NCI-H2196 treated with DMSO at 0.1 percent for 48 hours (cell line): Measurements from ENCODE around the gene FRMD4B.
"Not testable (repeated sequence)": the region's sequence is repeated elsewhere in the genome, so short reads cannot be mapped to it uniquely, and the experiment has no call there.

Source experiments
- DNase-seq: peaks from one replicate; lab custom pipeline; 2025; ENCODE audit not compliant: unreplicated experiment; lab: John Stamatoyannopoulos, UW

The FRMD4B gene

DNA sequence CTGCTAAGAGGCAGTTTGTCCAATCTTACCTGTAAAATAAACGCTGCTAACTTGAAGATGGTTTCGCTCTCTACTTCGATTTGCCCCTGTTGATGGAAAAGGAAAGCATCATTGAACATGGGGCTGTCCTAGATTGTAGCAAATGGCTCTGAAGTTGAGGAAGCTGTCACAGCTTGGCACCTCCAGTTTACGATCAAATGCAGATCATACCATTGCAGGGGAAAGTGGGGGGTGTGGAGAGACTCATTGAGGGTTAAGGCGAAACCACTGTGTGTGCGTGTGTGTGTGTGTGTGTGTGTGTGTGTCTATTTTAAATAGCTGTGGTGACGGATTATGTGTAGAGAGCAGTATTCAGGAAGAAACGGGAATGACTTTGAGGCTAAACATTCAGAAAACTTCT lies 135.9 kb downstream of the FRMD4B start:
- DNase-seq = no peak

DNA sequence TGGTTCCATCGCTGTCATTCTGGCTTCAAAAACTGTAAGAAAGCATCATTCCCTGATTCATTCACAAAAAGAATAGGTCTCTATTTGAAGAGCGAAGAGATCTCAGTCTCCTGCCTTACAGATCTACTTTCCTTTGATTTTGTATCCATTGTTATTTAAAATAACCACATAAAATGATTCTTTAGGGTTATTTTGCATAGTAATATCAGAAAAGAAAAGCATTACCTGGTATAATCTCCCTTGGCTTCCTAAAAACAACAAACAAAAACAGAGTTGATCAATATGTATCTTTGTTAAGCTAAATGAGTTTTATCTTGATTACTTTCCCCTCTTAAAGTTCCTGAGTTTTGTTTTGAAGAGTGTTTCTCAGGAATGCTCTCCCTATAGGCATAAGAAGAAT lies 136.9 kb downstream of the FRMD4B start:
- DNase-seq = no peak

DNA sequence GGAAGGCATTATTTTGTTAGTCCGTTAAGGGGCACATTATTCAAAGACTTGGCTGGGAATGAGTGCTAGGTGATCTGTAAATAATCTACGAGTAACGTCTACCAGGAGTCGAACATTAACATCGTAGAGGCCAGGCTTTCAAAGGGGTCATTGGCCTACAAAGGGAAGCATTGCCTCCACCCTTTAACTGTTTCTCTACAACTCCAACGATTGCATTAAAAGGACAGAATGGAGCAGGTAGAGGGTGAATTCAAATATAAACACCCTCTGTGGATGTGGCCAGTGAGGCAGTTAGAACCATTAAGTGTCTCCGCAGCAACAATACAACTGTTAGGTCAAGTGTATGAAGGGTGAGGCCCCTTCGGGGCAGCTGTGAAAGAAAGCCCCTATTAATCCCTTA lies 137.5 kb downstream of the FRMD4B start:
- DNase-seq = no peak

DNA sequence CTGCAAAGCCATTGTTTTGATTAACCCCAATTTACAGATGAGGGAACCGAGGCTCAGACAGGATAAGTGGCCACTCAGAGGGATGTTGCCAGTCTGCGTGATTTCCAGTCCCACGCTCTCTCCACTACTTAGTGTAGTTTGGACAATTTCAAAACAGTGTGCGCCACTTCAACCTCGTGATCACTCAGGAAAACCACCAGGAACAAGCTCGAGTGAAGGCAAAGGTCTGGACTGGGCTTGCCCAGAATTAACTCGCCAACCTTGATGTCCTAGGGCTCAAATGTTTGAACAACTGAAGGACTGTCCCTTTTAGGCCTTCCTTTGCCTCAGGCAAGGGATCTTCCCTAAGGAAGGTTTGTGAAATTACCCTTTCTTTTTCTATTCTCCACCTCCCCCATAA lies 139.3 kb downstream of the FRMD4B start:
- DNase-seq = no peak

DNA sequence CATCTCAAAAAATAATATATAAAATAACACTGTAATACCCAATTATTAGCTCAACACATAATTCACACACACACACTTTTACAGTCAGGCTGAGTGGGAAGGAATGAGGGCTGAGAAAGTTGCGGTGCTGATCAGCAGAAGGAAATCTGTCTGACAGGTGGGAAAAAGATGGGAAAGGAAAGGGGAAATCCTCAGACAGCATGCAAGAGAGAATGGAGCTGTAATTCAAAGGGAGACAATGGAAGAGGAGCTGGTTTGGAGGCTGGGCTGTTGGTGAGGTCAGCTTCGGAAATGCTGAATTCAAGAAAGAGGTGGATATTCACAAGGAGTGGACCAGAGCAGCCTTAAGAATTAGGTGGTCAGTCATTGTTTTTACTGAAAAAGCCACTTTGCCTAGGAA lies 141.8 kb downstream of the FRMD4B start:
- DNase-seq = no peak

DNA sequence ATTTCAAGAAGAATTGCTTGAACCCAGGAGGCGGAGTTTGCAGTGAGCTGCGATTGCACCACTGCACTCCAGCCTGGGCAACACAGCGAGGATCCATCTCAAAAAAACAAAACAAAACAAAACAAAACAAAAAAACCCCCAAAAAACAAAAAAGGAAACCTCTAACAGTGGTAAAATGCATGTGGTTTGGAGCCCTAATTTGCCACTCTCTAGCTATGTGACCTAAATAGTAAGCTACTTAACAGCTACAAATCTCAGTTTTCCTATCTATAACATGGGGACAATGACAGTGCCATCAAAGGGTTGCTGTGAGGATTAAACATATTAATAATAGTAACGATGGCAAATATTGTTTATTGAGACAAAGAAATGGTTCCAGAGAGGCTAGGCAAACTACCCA lies 144.1 kb downstream of the FRMD4B start:
- no peak for DNase-seq

DNA sequence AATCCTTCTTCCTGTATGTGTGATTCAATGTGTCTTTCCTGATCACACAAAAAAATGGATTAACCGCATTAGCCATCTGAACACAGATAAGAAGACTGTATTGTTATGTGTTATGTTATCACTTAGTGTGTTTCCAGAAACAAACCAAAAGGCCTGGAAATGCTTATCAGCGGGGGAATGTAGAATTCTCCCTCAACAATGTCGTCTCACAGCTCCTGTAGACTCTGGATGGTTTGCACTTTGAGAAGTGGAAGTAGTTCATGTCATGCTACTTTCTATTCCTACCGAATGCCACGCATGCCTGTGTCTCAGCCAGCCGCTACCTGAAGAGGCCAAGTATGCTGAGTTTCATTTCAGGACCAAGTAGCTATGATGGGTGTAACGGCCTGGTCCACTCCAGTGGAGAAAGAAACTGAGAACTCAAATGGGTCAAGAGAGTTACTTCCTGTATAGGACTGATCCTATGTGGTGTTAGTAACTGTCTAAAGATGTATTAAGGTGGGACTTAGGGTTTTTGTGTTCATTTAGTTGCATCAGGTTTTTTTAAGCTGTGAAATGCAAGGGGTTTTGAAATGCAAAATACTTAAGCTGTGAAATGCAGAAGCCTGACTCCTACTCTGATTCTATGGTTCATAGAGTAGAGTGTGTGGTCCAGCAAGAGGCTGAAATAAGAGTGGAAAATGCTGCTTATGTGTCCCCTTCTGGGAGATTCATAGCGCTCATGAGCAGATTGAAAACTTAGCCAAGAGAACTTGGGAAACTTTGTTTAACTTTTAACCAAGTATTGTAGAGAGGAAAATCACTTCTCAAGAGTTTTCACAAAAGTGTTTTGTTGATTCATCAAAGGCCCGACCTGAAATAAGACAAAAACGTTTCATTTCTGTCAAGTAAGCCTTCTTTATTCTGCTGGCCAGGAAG lies 145.0 kb downstream of the FRMD4B start:
- DNase-seq = no peak

DNA sequence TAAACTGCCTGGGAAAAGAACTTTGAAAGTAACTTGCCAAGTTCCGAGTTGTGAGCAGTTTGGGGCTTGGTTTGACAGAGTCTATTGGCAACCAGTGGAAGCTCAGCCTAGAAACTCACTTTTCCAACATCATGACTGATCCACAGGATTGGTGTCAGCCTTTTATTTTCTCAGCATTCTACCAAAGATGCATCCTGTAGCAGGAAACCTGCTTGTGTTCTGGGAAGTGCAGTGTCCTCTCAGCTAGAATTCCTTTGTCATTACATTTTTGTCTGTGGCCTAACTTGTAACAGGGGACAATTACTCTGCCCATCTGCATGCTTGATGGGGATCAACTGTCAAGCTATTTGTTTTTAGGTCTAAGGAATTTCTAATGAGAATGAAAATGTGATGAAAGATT lies 146.8 kb downstream of the FRMD4B start:
- DNase-seq = no peak

DNA sequence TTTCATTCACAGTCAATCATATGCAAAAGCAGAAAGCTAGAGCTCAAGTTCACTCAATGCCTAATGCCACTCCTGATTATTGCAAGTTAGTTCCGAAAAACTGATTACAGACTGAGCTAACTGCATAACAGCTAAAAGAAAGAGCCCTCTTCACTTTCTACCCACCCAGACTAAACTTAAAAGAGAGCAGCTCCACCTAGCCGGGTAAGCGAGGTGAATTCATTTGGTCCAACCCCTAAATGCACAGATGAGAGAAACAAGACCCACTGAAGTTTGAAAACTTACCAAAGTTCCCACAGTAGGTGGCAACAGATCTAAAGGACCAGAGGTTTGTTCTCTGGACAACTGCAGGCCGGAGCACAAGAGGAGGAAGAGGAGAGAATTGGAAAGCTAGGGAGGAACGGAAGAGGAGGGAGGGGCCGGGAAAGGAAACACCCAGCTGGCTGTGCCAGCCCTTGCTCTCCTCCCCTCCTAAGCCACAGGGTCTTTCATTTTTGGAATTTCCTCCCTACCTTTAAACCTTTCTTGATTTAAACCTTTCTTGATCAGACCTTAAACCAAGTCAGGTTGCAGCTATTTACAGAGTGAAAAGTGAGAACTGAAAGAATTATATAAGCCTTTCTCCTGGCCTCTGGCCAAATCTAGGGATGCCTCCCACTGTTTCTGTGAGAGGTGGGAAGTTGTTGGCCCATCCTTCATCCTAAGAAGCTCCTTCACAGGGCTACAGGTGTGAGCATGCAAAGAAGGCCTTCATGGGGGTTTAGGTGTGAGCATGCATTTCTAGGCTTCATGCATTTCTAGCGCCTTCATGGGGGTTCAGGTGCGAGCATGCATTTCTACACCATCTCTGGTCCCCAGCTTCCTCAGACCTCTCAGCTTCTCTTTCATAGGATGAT lies 148.8 kb downstream of the FRMD4B start:
- no peak for DNase-seq

DNA sequence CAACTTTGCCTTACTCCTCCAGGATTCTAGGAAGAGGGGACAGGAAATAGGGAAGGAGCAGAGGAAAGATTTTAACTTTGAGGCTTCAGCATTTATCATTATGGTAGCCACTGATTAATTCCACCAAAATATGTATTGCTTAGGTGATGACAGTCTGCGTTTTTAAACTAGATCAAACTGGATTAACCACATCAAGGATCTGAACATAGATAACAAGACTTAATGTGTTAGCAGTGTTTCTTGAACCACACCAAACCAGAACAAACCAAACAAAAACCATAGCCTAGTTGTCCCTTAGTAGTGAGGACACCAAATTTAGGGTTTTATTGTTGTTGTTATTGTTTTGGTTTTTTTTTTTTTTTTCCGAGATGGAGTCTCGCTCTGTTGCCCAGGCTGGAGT lies 150.0 kb downstream of the FRMD4B start:
- no peak for DNase-seq

DNA sequence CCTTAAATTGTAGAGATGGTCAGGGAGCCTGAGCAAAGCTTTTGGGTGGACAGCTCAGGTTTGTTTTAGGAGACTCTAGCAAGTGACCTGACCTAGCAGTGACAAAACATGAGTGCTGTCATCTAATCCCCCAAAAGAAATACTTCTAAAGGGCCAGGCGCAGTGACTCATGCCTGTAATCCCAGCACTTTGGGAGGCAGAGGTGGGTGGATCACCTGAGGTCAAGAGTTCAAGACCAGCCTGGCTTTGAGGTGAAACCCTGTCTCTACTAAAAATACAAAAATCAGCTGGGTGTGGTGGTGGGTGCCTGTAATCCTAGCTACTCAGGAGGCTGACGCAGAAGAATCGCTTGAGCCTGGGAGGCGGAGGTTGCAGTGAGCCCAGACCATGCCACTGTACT lies 150.7 kb downstream of the FRMD4B start:
- DNase-seq = not testable (repeated sequence)

DNA sequence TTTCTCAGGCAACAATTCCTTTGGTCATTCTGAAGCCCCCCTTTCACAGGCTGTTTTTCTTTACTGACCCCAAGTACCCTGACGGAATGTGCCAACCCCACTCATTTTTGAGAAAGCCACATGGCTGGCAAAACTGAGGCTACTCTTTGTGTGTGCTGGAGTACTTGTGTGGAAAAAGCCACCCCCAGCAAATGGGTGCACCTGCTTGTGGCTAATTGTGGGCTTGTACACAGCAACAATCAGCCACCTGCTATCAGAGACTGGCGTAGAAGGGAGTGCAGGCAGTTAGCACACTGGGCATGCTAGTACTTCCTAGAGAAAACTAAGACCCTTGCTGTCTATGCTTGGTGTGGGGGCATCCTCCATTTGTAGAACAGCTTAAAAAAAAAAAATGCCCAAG lies 153.4 kb downstream of the FRMD4B start:
- no peak for DNase-seq

DNA sequence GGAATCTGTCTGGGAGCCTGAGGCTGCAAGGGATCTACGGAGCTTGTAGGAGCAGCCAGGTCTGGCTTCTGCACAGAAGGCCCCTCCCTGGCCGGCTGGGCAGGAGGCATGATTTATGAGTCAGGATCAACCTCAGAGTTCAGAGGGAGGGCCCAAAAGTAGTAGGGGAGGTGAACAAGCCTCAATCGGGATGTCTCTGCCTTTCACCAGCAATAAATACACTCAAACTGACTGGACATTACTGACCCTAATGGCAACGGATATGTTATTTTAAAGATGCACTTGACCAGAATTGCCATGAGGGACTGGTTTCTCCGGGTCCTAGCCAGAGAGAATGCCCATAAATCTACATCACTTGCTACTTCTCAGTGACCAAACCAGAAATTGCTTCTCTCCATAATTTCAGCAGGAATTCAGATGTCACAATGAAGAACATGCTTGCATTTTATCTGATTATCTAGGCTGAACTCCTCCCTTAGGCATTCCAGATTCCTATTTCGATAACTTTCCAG lies 153.9 kb downstream of the FRMD4B start:
- DNase-seq = no peak

DNA sequence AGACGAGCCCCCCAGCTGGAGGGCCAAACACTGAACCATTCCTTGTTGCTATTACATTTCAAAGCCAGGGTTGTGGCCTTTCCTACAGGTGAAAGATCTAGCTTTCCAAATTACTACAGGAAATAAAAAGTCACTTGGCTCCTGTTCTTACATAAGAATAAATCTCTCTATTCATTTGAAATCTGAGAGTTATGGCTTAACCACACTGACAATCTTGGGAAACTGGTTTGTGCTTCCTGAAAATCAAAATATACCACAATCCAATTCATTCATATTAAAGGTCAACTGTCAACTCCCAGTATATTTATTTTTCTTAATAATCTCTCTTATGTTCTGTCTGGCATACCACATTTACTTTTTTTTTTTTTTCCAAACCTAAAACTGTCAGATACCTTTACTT lies 159.8 kb downstream of the FRMD4B start:
- DNase-seq = no peak

DNA sequence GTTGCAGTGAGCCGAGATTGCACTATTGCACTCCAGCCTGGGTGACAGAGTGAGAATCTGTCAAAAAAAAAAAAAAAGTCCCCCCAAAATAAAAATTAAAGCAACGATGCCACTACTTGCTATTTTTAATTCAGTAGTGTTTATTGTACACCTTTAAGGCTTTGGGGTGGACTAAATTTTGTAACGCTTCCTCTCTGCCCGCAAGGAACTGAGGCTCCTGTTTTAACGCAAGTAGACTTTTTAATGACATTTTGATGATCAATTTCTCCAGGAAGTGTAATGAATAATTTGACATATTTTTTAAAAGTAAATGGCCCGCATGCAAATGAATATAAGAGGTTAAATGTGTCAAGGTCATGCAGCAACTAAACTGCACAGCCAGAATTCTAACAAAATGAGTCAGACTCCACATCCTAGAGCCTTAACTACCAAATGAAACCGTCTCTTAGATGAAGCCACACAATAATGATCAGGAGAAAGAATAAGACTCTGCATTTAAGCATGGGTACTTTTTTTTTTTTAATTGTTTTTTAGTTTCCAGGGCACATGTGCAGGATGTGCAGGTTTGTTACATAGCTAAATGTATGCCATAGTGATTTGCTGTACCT lies 166.7 kb downstream of the FRMD4B start:
- DNase-seq = no peak

DNA sequence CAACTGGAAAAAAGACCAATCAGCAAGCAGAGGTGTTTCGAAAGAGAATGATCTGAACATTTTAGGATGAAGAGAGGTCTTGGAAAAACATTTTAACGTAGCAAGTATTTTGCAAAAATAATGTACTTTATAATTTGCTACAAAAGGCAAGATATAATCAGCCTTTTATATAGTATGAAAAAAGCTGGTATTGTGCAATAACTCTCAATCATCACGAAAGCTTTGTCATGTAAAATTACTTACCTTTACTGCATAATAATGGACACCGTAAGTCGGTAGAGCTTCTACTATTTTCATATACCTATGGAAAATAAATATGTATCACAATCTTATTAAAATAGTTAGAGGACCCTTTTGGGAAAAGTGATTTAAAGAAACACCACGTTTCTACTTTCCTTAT lies 167.8 kb downstream of the FRMD4B start:
- no peak for DNase-seq

DNA sequence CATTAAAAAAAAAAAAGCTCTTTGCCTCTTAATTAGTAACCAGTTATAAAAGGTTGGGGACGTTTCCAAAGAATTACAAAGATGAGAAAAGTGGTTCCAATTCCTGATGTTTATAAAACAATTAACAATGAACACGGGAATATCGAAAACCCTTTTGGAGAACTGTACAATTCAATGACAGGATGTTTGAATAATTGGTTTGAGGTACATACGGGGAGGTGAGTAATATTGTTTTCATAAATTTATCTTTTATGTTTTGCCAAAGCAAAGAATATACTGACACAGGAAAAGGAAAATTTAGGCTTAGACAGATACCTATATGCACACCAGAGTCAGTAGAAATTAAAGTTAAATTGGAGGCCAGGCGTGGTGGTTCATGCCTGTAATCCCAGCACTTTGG lies 168.9 kb downstream of the FRMD4B start:
- DNase-seq = no peak

DNA sequence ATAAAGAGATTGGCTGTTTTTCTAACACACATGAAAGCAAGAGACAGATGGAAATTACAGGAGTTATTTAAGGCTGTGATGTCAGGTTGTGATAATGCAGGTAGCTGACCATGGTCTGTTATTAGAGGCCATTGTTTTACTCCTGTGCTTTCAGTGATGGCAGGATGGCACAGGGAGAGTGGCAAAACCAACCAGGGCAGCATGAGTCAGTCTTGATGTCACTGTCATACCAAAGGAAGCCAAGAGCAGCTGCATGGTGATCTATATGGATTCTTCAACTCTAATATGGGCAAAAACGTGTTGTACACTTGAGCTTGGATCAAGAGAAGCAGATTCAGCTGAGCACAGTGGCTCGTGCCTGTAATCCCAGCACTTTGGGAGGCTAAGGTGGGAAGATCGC lies 171.6 kb downstream of the FRMD4B start:
- DNase-seq = no peak

DNA sequence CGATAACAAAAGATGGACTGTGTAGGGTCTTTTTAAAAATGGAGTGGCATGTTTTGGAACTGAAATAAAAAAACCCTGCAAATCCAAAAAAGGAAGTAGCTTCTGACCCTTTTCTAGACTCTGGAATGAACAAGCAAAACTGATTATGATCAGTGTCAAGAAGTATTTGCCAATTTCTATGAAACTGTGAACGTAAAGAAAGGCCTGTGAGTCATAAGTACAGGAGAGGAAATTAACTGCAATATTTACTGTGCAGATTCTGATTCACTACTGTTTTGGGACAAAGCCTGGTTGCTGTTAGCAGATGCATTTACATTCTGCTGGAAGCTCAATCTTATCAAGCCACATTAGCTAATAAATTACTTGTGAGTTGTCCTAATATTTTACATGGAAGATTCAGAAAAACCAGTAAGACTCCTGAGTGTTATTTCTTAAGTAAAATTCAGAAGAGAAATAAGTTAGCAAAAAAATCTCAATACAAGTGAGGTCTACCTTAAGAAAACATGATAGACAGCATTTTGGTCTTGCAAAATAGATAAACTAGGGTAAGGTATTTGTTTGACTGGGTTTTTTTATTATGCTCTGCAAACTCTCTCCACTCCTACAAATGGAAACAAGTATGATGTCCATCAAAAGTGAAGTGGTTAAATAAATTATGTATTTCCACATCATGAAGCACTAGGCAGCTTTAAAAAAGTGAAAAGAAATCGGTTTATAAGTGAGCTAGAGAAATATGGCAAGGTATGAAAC lies 173.3 kb downstream of the FRMD4B start:
- DNase-seq = no peak

DNA sequence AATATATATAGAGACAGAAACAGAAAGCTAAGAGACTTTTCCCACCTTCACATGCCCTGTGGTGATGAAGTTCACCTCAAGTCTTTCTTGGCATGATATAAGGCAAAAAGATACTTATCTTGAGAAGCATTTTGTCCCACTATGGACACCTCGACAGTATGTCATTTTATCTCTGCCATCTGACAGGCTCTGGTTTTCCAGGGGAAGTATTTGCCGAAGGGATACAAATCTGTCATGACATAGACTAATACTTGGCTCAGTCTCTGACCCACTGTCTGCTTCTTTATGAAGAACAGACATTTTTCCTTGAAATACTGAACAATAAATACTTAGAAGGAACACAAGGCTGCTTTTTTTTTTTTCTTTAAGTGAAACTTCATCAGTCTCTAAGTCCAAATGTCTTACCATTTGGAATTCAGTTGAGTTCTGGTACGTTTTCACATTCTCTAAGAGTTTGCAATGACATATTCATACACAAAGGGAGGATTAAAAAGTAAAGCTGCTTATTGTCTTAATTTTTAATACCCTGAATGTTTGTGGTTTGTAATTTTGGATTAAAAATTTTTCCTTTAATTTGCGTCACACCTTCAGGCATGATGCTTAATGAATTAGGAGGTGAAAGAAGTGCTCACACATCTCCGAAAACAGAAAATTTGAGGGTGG lies 175.7 kb downstream of the FRMD4B start:
- DNase-seq = no peak
